Right atrium auricular region (tissue), 2 donors: ENCODE data around the gene CLBA1. TPM values are rescaled to one million over a fixed set of nuclear protein-coding genes. Genes with fewer than 3 reads are reported as not detected.

Source experiments
- DNase-seq: peaks from one replicate; pipeline ENCODE4 v3.0.0-alpha.2; 2019; ENCODE audit warnings: low spot score
- H3K27ac ChIP-seq, 2 donors: fragments of 200-600 bp; sonication (generic); 1 replicate in 1 of 2; 2 replicates in 1 of 2; pipeline ENCODE4 v1.5.1; 2016 to 2019
- H3K27me3 ChIP-seq, 2 donors: fragments of 200-600 bp; sonication (generic); one replicate each; pipeline versions ENCODE4 v1.5.1 to v1.6.0; 2017 to 2019
- H3K36me3 ChIP-seq: fragments of 200-600 bp; sonication (generic); one replicate; pipeline ENCODE4 v1.5.1; 2016
- H3K4me1 ChIP-seq, 2 donors: fragments of 200-600 bp; sonication (generic); one replicate each; pipeline versions ENCODE4 v1.5.1 to v1.6.0; 2017 to 2019
- H3K4me3 ChIP-seq, 2 donors: fragments of 200-600 bp; sonication (generic); 1 replicate in 1 of 2; 2 replicates in 1 of 2; pipeline ENCODE4 v1.5.1; 2017 to 2019; ENCODE audit warnings: mild to moderate bottlenecking in 1 of 2, moderate library complexity in 1 of 2
- H3K9me3 ChIP-seq, 2 donors: fragments of 200-600 bp; sonication (generic); one replicate each; pipeline ENCODE4 v1.5.1; 2019
- CTCF ChIP-seq, 2 donors: fragments of 200-600 bp; sonication (generic); IDR thresholded peaks; one replicate each; pipeline ENCODE4 v1.5.1; 2019; ENCODE audit warnings: antibody characterized with exemption in 2 of 2
- total RNA-seq, 2 donors: library from RNA; depleted of rRNA; stranded (reverse); fragments of >200 nt; gene quantifications; one replicate each; pipeline ENCODE4 v1.1.0, GENCODE V29; 2016

Gene CLBA1
- total RNA-seq, 2 donors from 2014 or later: 2.0 to 2.2 TPM

- Histone ChIP-seq H3K27ac (no peak overlapping the region), H3K4me3 (no peak overlapping the region), H3K4me1 (no peaks in the 10 kb centered on the region), H3K9me3 (no peaks in the 10 kb centered on the region), H3K27me3 (no peaks in the 10 kb centered on the region), H3K36me3 (peaks cover 5% of the 10 kb centered on the region)
- DNase-seq: no peak
- TF ChIP-seq CTCF (IDR thresholded peaks at IDR 0.05): no peak
Observed at GRCh38 chr14:105005929-105006830, 20.6 kb downstream of the CLBA1 start.

GRCh38 chr14:105006831-105007592 lies 21.4 kb downstream of the CLBA1 start:
- Histone ChIP-seq H3K36me3 (peaks cover 5% of the 10 kb centered on the region), H3K4me3 (no peak overlapping the region), H3K9me3 (no peaks in the 10 kb centered on the region), H3K4me1 (no peaks in the 10 kb centered on the region), H3K27ac (no peak overlapping the region), H3K27me3 (no peaks in the 10 kb centered on the region)
- no peak for DNase-seq
- TF ChIP-seq CTCF (IDR thresholded peaks at IDR 0.05): no peak

GRCh38 chr14:105007593-105008264 lies 22.1 kb downstream of the CLBA1 start:
- H3K36me3 ChIP-seq: peaks cover 5% of the 10 kb centered on the region
- DNase-seq: no peak

GRCh38 chr14:105010106-105010505 lies 24.5 kb downstream of the CLBA1 start:
- no peak for TF ChIP-seq CTCF (IDR thresholded peaks at IDR 0.05)
- H3K27me3 ChIP-seq: no peaks in the 10 kb centered on the region
- no peak for DNase-seq
- H3K4me1 ChIP-seq: peaks cover 0 to 12% of the 10 kb centered on the region in 2 donors
- H3K27ac ChIP-seq: no peak overlapping the region
- H3K36me3 ChIP-seq: peaks cover 5% of the 10 kb centered on the region
- H3K4me3 ChIP-seq: no peak overlapping the region
- H3K9me3 ChIP-seq: no peaks in the 10 kb centered on the region

More at GRCh38 chr14:105007593-105008264, 22.1 kb downstream of the CLBA1 start:
- Histone ChIP-seq H3K9me3 (no peaks in the 10 kb centered on the region), H3K4me3 (no peak overlapping the region), H3K4me1 (peaks cover 0 to 6% of the 10 kb centered on the region in 2 donors), H3K27me3 (no peaks in the 10 kb centered on the region), H3K27ac (no peak overlapping the region)
- no peak for TF ChIP-seq CTCF (IDR thresholded peaks at IDR 0.05)

- no peaks in the 10 kb centered on the region for H3K27me3 ChIP-seq
- TF ChIP-seq CTCF (IDR thresholded peaks at IDR 0.05): no peak
- no peaks in the 10 kb centered on the region for H3K9me3 ChIP-seq
- H3K27ac ChIP-seq: no peak overlapping the region
- H3K36me3 ChIP-seq: peaks cover 5% of the 10 kb centered on the region
- peaks cover 0 to 12% of the 10 kb centered on the region in 2 donors for H3K4me1 ChIP-seq
- no peak overlapping the region for H3K4me3 ChIP-seq
- no peak for DNase-seq
Observed at GRCh38 chr14:105010891-105011291, 25.3 kb downstream of the CLBA1 start.
